GM21381 (cell line): ENCODE measurements around the gene LILRA6.
"Not testable (repeated sequence)": the region's sequence is repeated elsewhere in the genome, so short reads cannot be mapped to it uniquely, and the experiment has no call there.

Source experiments
- ATAC-seq: cut with Tn5 transposase; IDR thresholded peaks from one replicate; pipeline ENCODE4 v1.9.1; 2021; ENCODE audit warnings: mild to moderate bottlenecking, moderate library complexity; ENCODE audit not compliant: unreplicated experiment

Gene LILRA6

GRCh38 chr19:54268936-54269335 lies 26.3 kb upstream of the LILRA6 start:
- ATAC-seq, result no peak

GRCh38 chr19:54266133-54266532 lies 23.5 kb upstream of the LILRA6 start:
- no peak for ATAC-seq

- no peak for ATAC-seq
Measured at GRCh38 chr19:54262470-54262869, 19.9 kb upstream of the LILRA6 start.

GRCh38 chr19:54262066-54262465 lies 19.5 kb upstream of the LILRA6 start:
- ATAC-seq, result no peak

- ATAC-seq, result no peak
Measured at GRCh38 chr19:54257116-54257480, 14.5 kb upstream of the LILRA6 start, which contains the start of gene LILRB5. Gene LILRB5 (minus strand): TSS chr19:54257273. CDS start chr19:54257193, 80 bp downstream.

- no peak for ATAC-seq
Measured at GRCh38 chr19:54256250-54257115, 13.9 kb upstream of the LILRA6 start.

GRCh38 chr19:54255105-54255775 lies 12.7 kb upstream of the LILRA6 start:
- no peak for ATAC-seq

- no peak for ATAC-seq
Measured at GRCh38 chr19:54254195-54254906, 11.8 kb upstream of the LILRA6 start.

GRCh38 chr19:54253331-54254194 lies 11.0 kb upstream of the LILRA6 start:
- no peak for ATAC-seq

GRCh38 chr19:54252845-54253244 lies 10.3 kb upstream of the LILRA6 start:
- ATAC-seq, result no peak

GRCh38 chr19:54252243-54252642 lies 9.7 kb upstream of the LILRA6 start:
- no peak for ATAC-seq

- ATAC-seq, result no peak
Measured at GRCh38 chr19:54248016-54248601, 5.5 kb upstream of the LILRA6 start.

- no peak for ATAC-seq
Measured at GRCh38 chr19:54247106-54247930, 4.7 kb upstream of the LILRA6 start.

GRCh38 chr19:54245936-54246335 lies 3.3 kb upstream of the LILRA6 start:
- no peak for ATAC-seq

GRCh38 chr19:54243809-54244208 lies 1.2 kb upstream of the LILRA6 start:
- ATAC-seq, result not testable (repeated sequence)

GRCh38 chr19:54242234-54242633 lies 356 bp downstream of the LILRA6 start:
- ATAC-seq, result not testable (repeated sequence)

GRCh38 chr19:54240372-54241336 lies 1.9 kb downstream of the LILRA6 start:
- not testable (repeated sequence) for ATAC-seq
